ENCODE data around the gene HAAO. TPM values are rescaled to one million over a fixed set of nuclear protein-coding genes. Genes with fewer than 3 reads are reported as not detected.

Gene HAAO
- total and polyA plus RNA-seq, 2 donors (not counting 3 experiments of a cell fraction or from before 2014, with no cell fraction given) = 0.82 to 1.1 TPM

DNA sequence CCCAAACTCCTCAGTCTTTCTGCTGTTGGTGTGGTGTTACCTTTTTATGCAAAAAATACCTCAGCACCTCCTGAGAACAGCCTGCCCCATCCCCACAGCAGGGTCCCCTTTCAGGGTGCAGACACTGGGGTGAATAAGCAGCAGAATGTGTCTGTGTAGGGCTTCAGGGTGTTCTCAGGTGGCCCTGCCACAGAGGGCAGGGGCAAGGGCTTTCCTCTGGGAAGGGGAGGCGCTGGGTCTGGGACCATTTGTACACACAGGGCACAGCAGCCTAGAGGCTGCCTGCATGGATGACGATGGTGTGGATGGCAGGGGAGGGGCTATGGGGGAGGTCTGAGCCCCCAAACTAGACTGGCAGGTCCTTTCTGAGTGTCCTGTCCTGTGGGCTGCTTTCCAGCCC, 2.6 kb downstream of the HAAO start:
- Histone ChIP-seq H2AFZ (ENCODE audit: low read depth, low read length) (no peak overlapping the region), H3K4me2 (ENCODE audit: insufficient read depth, low read length) (no peak overlapping the region), H3K9ac (replicated peaks; ENCODE audit: extremely low read depth, insufficient read depth, low read length) (no peak overlapping the region), H3K79me2 (ENCODE audit: control insufficient read depth, insufficient read depth, low read length) (no peaks in the 10 kb centered on the region), H3K27me3 (ENCODE audit: control insufficient read depth in 2 of 2, insufficient read depth in 2 of 2, low read length in 2 of 2) (peaks cover 11 to 12% of the 10 kb centered on the region in 2 experiments), H3K9me3 (replicated peaks; ENCODE audit: control insufficient read depth, insufficient read depth, low read length) (no peaks in the 10 kb centered on the region), H3K4me3 (replicated peaks in 1 of 3; ENCODE audit: insufficient read depth in 1 of 3, low read depth in 1 of 3, low read length in 3 of 3) (no peak overlapping the region), H4K20me1 (replicated peaks; ENCODE audit: control insufficient read depth, extremely low read depth, insufficient read depth, low read length) (no peaks in the 10 kb centered on the region), H3K4me1 (ENCODE audit: control insufficient read depth, extremely low read depth, insufficient read depth, low read length) (peaks cover 4% of the 10 kb centered on the region), H3K27ac (ENCODE audit: insufficient read depth, low read depth, low read length) (no peak overlapping the region), H3K36me3 (ENCODE audit: control insufficient read depth in 2 of 2, extremely low read depth in 1 of 2, insufficient read depth in 2 of 2, low read length in 2 of 2) (no peaks in the 10 kb centered on the region), H3K9me1 (replicated peaks; ENCODE audit: control insufficient read depth, extremely low read depth, insufficient read depth, low read length) (no peaks in the 10 kb centered on the region)
- FAIRE-seq (no peak), DNase-seq (ENCODE audit: low read depth, low spot score) (no peak)
- dilution Hi-C loops (cut with MboI; ENCODE audit: extremely low pct_ligation_motif_present, low sequenced_read_pairs) (no loop called here), intact Hi-C loops (cut with micrococcal nuclease) (no loop called here)
- BruUV-seq (replicated peaks) = no TSS peak
- POLR2A ChIA-PET = no interaction called here
- CTCF ChIA-PET = no interaction called here
- TF ChIP-seq POLR2AphosphoS5 (IDR thresholded peaks at IDR 0.05; ENCODE audit: insufficient read depth, low read depth, low read length) = no peak
- TF ChIP-seq JUN (IDR thresholded peaks at IDR 0.05; ENCODE audit: borderline replicate concordance, insufficient read depth, insufficient read length, low read depth) = no peak
- TF ChIP-seq GATA2 (IDR thresholded peaks at IDR 0.05; ENCODE audit: insufficient read depth, insufficient read length, low read depth, low read length) = no peak
- no peak for TF ChIP-seq CTCF (IDR thresholded peaks at IDR 0.05; ENCODE audit: extremely low read depth in 1 of 2, insufficient read depth in 1 of 2, low read depth in 1 of 2, low read length in 2 of 2)
- no peak for TF ChIP-seq POLR2A (IDR thresholded peaks at IDR 0.05; ENCODE audit: low read depth, low read length)
- no peak for TF ChIP-seq FOS (IDR thresholded peaks at IDR 0.05; ENCODE audit: borderline replicate concordance, insufficient read depth, low read length)

GRCh38 chr2:42788882-42789281, 3.5 kb downstream of the HAAO start:
- no peak overlapping the region for H3K27ac ChIP-seq (ENCODE audit: insufficient read depth, low read depth, low read length)
- FAIRE-seq (no peak), DNase-seq (ENCODE audit: low read depth, low spot score) (no peak)
- no TSS peak for BruUV-seq (replicated peaks)
- POLR2A ChIA-PET = no interaction called here
- no peaks in the 10 kb centered on the region for H3K36me3 ChIP-seq (ENCODE audit: control insufficient read depth in 2 of 2, extremely low read depth in 1 of 2, insufficient read depth in 2 of 2, low read length in 2 of 2)
- no peaks in the 10 kb centered on the region for H3K9me3 ChIP-seq (replicated peaks; ENCODE audit: control insufficient read depth, insufficient read depth, low read length)
- no peak overlapping the region for H3K9ac ChIP-seq (replicated peaks; ENCODE audit: extremely low read depth, insufficient read depth, low read length)
- peaks cover 4% of the 10 kb centered on the region for H3K4me1 ChIP-seq (ENCODE audit: control insufficient read depth, extremely low read depth, insufficient read depth, low read length)
- CTCF ChIA-PET = no interaction called here
- no peaks in the 10 kb centered on the region for H4K20me1 ChIP-seq (replicated peaks; ENCODE audit: control insufficient read depth, extremely low read depth, insufficient read depth, low read length)
- intact Hi-C loops (cut with micrococcal nuclease) (no loop called here), dilution Hi-C loops (cut with MboI; ENCODE audit: extremely low pct_ligation_motif_present, low sequenced_read_pairs) (no loop called here)
- no peak overlapping the region for H3K4me3 ChIP-seq (replicated peaks in 1 of 3; ENCODE audit: insufficient read depth in 1 of 3, low read depth in 1 of 3, low read length in 3 of 3)
- no peaks in the 10 kb centered on the region for H3K9me1 ChIP-seq (replicated peaks; ENCODE audit: control insufficient read depth, extremely low read depth, insufficient read depth, low read length)
- no peak overlapping the region for H2AFZ ChIP-seq (ENCODE audit: low read depth, low read length)
- no peak overlapping the region for H3K4me2 ChIP-seq (ENCODE audit: insufficient read depth, low read length)
- no peaks in the 10 kb centered on the region for H3K79me2 ChIP-seq (ENCODE audit: control insufficient read depth, insufficient read depth, low read length)
- H3K27me3 ChIP-seq (ENCODE audit: control insufficient read depth in 2 of 2, insufficient read depth in 2 of 2, low read length in 2 of 2) = peaks cover 7 to 12% of the 10 kb centered on the region in 2 experiments
- no peak for TF ChIP-seq MAX (IDR thresholded peaks at IDR 0.05; ENCODE audit: insufficient read depth, insufficient read length)
- no peak for TF ChIP-seq POLR2A (IDR thresholded peaks at IDR 0.05; ENCODE audit: low read depth, low read length)
- TF ChIP-seq GATA2 (IDR thresholded peaks at IDR 0.05; ENCODE audit: insufficient read depth, insufficient read length, low read depth, low read length) = no peak
